GM18951 (cell line): ENCODE results near the gene GLIS1.

Source experiments
- POLR2A ChIP-seq: IDR thresholded peaks from 4 replicates; pipeline ENCODE4 v1.6.1; 2011; ENCODE audit warnings: mild to moderate bottlenecking; ENCODE audit not compliant: insufficient read length, insufficient read depth; ENCODE audit errors: extremely low read depth
- in situ Hi-C: fragments of 300-500 bp; cut with MboI; formaldehyde crosslinking; loops from one replicate; pipeline ENCODE4 v1.12.0; 2022; ENCODE audit warnings: low sequenced_read_pairs, mixed read lengths, inconsistent platforms; ENCODE audit not compliant: unreplicated experiment

Gene GLIS1

GRCh38 chr1:53754484-53755312 is 15.7 kb upstream of the GLIS1 start:
- no peak for TF ChIP-seq POLR2A
- in situ Hi-C loops = no loop called here

- in situ Hi-C loops = no loop called here
- TF ChIP-seq POLR2A = no peak
Observed at GRCh38 chr1:53752281-53752680, 13.3 kb upstream of the GLIS1 start.

- no peak for TF ChIP-seq POLR2A
- in situ Hi-C loops = no loop called here
Observed at GRCh38 chr1:53747841-53748240, 8.9 kb upstream of the GLIS1 start.

GRCh38 chr1:53740621-53741105 is 1.7 kb upstream of the GLIS1 start:
- TF ChIP-seq POLR2A = no peak
- in situ Hi-C loops = no loop called here

- in situ Hi-C loops = no loop called here
- no peak for TF ChIP-seq POLR2A
Observed at GRCh38 chr1:53738205-53739108, 507 bp downstream of the GLIS1 start.

GRCh38 chr1:53737648-53738204 is 1.2 kb downstream of the GLIS1 start:
- in situ Hi-C loops = no loop called here
- no peak for TF ChIP-seq POLR2A

GRCh38 chr1:53736290-53736689 is 2.7 kb downstream of the GLIS1 start:
- no peak for TF ChIP-seq POLR2A
- in situ Hi-C loops = no loop called here

- in situ Hi-C loops = no loop called here
- no peak for TF ChIP-seq POLR2A
Observed at GRCh38 chr1:53735681-53736080, 3.3 kb downstream of the GLIS1 start.

- no peak for TF ChIP-seq POLR2A
- in situ Hi-C loops = no loop called here
Observed at GRCh38 chr1:53735261-53735660, 3.7 kb downstream of the GLIS1 start.

- TF ChIP-seq POLR2A = no peak
- in situ Hi-C loops = no loop called here
Observed at GRCh38 chr1:53734650-53735211, 4.2 kb downstream of the GLIS1 start.

GRCh38 chr1:53733975-53734649 is 4.9 kb downstream of the GLIS1 start:
- TF ChIP-seq POLR2A = no peak
- in situ Hi-C loops = no loop called here

GRCh38 chr1:53733447-53733931 is 5.5 kb downstream of the GLIS1 start:
- in situ Hi-C loops = no loop called here
- TF ChIP-seq POLR2A = no peak
